CD4-positive, alpha-beta T cell treated with Interleukin-12 subunit alpha and Interleukin-12 subunit beta, for 1 hour (primary cell): Measurements from ENCODE around the gene BACE2.

Experiments
- DNase-seq: peaks from one replicate; pipeline ENCODE4 v3.0.0-alpha.2; 2020

BACE2 gene

DNA sequence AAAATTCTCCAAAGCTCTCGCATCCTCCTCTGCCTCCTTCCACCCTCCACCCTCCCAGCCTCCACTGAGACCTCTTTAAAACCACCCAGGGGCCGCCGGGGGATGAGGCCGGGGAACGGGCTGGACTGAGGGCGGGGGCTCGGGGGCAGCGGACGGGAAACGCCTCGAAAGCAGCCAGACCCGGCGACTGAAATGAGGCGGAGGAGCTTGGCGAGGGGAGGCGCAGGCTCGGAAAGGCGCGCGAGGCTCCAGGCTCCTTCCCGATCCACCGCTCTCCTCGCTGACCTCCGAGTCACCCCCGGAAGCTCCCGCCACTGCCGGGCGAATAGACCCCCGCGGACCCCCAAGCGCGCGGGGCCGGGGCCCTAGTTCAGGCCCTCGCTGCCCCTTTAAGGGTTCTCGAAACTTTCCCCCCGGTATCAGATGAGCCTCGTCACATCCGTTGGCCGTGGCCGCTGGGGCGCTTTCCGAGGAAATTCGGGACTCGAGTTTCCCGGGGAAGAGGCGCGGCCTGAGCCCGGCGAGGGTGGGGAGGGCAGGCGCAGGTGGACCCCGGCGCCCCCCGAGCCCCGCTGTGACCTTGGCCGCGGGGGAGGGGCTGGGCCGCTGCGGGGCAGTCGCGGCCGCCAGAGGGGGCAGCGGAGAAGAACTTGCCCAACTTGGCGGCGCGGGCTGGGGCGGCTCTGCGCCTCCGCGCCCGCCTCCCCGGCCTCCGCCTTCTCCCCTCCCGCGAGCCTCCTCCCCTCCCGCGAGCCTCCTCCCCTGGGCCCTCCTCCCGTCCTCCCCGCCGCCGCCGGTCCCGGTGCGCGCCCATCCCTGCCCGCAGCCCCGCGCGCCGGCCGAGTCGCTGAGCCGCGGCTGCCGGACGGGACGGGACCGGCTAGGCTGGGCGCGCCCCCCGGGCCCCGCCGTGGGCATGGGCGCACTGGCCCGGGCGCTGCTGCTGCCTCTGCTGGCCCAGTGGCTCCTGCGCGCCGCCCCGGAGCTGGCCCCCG lies at the start of gene BACE2:
BACE2 (plus strand) TSS at position 813 of the 995 bp plus-strand sequence; CDS start at position 917, 104 bp downstream.
- DNase-seq, result peak; percentile 19

DNA sequence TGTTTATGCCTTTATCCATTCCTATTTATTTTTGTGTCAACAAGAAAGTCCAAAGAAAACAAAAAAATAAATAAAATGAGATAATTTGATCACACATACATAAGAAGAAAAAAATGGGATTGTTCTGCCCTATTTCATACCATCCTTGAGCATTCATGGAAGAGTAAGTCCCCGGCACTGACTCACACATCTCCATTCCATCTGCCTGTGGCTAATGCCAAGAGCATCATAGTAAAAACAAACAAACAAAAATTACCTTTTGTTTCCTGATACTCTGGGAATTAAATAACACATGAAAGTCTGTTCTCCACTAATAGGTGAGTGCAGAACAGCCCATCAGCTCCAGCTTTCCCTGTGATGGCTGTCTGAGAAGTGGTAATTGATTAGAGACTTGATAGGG lies 48.1 kb upstream of the BACE2 start:
- DNase-seq, result no peak

DNA sequence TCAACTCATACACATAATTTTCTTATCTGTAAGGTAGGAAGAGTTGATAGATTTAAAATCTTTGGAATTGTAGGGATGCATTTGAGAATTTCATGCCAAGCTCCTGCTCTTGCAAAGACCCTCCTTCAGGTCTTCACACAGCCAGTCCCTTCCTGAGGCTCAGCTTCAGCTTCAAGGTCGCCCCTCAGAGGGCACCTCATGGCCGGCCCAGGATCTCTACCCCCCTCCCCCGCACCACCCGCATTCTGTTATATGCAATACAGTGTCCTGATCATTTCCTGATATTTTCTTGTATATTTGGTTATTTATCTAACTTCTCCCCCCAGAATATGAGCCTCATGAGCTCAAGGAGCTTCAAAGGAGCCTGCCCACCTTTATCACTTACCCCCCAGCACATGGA lies 47.0 kb upstream of the BACE2 start:
- no peak for DNase-seq

DNA sequence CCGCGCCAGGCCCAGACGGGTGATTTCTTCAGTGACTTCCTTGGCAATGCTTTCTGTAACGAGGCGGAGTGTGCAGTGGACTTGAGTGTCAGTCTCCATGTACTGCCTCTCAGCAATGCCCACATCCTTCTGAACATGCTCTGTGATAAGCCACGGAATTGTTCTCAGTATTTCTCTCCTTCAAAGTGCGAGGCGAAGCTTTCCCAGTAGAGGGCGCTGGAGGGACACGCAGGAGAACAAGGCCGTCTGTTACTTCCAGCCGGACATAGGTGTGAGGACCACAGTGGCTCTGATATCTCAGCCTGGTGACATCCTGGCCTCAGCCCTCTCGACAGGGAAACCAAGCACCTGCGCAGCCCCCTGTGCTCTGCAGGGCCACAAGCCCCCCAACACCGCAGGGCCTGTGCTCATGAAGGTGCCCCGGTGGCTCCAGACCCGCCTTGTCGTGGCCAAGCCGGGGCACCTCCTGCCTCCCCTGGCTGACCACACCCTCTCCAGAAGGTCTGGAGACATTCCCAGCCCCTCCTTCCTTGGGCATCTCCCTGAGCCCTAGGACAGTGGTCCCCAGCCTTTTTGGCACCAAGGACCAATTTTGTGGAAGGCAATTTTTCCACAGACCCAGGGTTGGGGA lies 46.1 kb upstream of the BACE2 start:
- peak; percentile 24 for DNase-seq

DNA sequence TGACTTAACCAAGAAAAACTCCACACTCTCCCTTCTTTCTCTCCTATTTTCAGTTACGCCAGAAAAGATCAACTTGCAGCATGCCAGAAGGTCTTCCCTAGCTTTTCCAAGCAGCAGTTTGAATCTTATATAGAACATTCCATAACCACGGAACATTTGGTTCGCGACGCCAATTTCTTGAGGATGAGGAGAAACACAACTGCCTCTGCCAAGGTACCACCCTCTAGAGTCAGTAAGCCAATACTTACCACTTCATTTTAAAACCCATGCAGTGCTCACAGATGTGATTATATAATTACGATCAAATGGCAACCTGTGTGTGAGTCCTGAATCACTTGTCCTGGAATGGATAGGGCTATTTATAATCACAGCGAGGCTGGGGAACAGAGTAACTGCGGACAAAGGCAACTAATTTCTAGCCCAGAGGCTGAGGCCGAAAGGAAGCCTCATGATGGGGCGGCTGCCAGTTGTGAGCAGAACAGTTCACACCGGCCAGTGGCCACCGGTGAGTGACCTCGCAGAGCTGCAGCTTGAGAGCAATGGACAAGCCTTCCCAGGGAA lies 43.2 kb upstream of the BACE2 start:
- no peak for DNase-seq

DNA sequence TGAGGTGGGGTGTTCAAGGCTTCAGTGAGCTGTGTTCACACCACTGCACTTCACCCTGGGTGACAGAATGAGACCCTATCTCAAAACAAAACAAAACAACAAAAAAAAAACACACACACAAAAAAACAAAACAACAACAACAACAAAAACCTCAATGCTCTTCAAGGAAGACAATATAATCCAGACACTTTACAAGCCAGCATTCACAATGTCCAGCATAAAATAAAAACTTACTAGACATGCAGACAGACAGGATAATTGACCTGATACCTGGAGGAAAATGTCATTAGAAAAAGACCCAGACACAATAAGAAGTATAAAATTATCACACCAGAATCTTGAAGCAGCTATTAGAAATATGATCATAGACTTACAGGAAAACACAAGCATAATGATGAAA lies 39.0 kb upstream of the BACE2 start:
- no peak for DNase-seq

DNA sequence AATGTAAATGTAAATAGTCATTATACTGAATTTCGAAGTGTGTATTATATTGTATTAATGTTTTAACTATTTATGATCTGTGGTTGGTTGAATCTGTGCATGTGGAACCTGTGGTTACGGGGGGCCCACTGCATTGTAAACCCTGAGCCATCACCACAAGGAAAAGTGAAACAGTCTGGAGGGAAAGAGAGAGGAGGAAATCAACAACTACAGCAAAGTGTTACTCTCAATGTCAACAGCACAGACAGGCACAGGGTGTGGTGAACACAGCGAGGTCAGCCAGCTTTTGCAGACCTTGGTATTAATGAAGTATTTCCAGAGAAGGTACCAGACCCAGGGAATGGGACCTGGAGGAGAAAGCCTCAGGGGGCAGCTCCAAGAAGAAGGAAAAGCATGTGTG lies 37.1 kb upstream of the BACE2 start:
- no peak for DNase-seq

DNA sequence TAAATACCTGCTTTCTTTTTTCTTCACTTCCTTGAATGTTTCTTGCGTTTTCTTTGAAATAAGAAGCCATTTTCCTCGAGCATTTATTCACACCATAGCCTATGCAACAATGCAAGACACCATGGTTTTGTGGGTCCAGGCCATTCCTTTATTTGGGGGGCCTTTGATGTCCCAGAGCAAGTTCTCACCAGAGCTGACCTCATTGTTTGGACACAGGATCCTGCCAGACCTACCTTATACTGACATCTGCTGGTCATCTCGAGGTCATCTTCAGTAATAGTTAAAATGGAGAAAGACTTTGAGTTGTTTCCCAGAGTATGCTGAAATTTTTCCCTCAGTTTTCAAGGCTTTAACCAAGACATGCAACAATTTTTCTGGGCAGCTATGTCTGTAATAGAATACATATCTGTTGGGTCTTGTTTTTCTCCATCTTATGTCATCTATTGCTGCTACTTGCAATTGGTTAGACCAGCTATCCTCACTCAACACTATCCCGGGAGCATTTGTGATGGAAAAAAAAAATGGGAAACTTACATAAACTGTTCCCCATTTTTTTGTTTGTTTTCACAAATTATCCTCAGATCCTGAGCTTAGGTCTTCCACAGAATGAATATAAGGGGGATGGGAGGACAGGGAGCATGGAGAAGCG lies 34.0 kb upstream of the BACE2 start:
- DNase-seq, result no peak

DNA sequence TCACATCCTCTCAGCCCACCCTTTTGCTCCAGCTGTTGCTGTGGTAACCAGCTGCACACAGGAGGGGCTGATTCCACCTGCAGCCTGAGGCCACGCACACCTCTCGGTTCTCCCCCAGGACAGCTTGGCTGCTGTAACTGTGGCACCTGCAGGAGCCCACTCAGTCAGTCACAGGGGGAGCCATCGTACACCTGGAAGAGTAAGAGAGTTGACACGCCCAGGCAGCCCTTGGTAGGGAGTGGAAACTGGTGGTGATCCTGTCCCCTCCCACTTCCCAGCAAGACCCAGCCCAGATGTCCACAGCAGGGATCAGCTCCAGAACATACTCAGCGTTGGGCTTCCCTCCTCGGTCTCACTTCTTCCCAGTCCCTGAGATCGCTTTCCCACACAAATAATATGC lies 32.2 kb upstream of the BACE2 start:
- no peak for DNase-seq

DNA sequence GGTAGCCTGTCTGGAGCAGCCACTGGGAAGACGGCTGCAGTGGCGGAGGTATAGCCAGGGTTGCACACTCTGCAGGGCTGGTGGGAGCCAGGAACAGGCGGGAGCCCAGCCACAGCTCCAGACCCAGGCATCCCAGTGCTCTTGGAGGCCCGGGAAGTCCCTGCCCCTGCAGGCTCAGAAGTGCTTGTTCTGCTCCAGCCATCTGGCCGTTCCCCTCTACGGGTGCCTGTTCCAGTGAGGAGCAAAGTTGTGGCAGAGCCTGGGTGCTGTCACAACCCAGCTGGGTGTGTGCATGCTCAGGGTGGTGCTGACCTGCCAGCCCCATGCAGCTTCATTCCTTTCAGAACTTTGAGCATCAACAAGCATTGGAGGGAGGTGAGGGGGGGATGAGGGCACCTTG lies 31.7 kb upstream of the BACE2 start:
- DNase-seq, result no peak

DNA sequence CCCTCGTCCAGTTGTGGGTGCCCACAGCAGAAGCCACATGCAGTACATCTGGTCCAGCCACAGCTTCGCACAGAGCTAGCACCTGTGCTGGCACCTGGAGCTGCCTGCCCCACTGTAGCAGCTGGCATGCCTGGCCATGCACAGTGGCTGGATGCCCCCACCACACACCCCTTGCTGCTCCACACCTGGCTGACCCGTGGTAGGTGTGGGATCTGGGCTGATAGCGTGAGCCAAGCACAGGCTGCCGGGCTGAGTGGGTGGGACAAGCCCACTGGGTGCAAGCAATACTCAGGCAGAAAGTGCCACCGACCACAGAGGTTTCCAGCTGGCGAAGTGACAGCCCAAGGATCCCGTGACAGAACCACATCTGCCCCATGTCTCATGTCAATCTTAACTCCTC lies 30.6 kb upstream of the BACE2 start:
- no peak for DNase-seq

DNA sequence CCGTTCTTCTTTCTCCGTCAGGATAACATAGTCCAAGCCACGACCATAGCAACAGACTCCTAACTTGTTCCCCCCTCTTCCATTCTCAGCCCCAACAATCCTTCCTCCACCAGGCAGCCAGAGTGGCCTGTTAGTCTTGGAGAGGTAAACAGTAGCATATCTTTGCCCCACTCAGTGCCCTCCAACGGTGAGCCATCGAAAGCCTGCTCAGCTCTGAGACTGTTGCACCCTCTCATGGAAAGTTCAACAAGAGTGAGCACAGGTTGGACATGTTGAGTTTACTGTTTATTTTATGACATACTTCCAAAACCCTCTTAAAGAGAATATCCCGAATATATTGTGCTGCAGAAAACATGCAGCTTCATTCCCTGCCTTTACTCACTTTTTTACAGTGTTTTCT lies 30.1 kb upstream of the BACE2 start:
- no peak for DNase-seq

DNA sequence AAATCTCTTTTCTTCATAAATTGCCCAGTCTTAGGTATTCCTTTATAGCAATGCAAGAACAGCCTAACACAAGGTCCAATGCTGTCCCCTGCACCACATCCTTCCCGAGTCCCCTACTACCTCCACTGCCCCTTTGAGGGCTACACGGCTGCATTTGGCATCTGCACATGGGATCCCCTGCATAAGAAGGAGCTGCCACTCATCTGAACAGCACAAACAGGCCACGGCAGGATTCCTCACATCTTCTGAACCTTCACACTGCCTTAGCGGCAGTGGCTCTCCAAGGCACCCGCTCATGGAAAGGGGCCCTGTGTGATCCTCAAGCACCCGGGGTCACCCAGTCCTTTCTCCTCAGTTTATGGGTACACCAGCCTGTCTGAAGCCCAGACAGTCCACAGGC lies 29.2 kb upstream of the BACE2 start:
- no peak for DNase-seq

DNA sequence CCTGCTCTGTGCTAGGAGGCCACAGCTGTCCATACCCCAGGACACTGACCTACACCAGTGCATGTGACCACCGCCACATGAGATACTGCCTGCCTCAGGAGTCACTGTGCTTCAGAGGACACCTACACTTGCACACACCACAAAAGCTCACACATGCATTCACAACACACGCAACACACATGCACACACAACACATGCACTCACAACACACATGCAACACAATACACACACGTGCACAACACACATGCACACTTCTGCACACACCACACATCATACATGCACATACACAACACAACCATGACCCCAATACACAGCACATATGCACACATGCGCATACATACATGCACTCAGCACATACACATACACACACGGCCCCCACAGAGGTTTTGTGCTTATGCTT lies 28.7 kb upstream of the BACE2 start:
- DNase-seq, result no peak

DNA sequence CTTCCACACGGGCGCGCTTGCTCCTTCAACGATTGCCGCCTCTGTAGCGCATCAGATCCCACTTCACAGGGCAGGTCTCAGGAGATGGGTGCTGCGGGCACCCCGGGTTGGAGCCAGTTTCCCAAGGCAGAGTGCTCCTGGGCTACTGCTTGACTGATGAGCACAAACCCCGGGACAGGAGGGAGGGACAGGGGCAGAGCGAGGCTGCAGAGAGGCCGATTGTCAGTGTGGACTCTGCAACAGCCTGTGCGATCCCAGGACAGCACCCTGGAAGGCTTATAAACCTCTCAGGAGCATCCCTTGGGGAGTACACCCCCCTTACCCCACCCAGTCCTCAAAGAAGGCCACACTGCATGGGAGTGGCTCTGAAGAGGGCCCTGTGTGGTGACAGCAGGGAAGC lies 28.0 kb upstream of the BACE2 start:
- no peak for DNase-seq

DNA sequence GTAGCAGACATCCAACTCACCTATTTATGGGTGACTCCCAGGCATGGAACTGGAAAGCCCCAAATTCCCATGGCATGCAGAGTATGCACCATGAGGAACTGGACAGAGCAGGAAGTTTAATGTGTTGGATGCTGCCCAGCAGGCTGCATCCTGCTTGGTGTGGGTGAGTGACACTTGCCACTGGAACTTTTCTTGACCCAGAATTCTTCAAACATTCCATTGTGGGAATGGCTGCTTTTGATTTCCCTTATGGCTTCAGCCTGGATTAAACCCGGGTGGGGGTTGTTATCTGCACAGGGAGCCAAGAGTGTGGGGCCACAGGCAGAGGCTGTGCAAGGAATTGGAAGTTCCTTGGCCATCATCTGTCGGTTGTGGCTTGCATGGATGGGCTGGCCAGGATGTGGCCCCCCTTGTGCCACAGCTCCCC lies 26.9 kb upstream of the BACE2 start:
- no peak for DNase-seq

DNA sequence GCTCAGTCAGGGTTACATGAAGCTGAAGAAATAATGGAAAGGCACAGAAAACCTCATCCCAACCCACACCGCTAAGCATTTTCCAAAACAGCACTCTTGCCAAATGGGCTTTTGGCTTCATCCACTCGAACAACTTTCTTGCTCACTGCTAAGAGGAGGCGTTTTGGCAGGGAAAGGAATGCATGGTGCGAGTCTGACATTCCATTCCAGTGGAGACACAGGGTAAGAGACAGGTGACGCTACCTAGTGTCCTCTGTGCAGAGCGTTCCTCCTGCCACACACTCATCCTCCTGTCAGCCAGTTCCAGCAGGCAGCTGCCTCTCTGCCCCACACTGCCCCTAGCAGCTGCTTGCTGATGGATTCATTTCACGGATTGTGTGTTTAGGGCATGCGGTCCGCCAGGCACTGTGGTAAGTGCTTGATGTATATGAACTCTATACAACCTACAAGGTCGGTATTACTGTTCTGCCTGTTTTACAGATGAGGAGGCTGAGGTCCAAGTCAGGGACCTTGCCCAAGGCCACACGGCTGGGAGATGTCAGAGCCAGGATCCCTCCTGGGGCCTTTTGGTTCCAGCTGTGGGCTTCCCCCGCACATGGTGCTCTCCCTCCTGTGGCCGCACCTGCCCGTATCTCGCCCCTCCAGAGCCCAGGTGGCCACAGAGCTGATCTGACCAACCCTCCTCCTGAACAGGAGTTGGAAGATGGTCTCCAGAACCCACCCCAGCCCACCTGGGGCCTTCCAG lies 25.7 kb upstream of the BACE2 start:
- no peak for DNase-seq

DNA sequence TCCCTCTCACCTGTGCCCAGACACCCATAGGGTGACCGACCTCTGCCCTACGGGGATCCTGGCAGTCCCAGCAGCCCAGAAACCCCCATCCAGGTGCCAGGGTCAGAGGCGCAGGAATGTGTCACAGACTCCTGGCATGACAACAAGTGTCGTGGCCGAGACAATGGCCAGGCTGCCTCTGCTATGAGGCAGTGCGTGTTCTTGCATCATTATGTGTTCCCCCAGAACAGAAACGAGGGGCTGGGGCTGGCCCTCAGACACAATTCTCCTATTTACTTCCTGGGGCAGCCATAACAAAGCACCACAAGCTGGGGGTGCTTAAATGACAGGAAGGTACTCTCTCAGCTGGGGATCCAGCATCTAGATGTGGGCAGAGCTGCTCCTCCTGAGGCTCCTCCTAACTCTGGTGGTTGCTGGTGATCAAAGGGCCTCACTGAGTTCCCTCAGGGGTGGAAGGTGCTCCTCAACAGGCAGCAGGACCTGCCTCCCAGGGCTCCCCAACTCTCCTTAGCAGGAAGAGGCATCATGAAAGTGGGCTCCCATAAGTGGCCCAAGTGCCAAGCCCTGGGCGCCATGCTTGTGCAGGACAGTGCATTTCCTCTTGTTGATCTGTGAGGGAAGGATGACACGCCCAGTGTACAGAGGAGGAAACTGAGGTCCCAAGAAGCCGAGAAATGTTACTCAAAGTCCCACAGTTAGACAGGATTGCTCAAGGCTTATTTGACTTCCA lies 24.2 kb upstream of the BACE2 start:
- no peak for DNase-seq

DNA sequence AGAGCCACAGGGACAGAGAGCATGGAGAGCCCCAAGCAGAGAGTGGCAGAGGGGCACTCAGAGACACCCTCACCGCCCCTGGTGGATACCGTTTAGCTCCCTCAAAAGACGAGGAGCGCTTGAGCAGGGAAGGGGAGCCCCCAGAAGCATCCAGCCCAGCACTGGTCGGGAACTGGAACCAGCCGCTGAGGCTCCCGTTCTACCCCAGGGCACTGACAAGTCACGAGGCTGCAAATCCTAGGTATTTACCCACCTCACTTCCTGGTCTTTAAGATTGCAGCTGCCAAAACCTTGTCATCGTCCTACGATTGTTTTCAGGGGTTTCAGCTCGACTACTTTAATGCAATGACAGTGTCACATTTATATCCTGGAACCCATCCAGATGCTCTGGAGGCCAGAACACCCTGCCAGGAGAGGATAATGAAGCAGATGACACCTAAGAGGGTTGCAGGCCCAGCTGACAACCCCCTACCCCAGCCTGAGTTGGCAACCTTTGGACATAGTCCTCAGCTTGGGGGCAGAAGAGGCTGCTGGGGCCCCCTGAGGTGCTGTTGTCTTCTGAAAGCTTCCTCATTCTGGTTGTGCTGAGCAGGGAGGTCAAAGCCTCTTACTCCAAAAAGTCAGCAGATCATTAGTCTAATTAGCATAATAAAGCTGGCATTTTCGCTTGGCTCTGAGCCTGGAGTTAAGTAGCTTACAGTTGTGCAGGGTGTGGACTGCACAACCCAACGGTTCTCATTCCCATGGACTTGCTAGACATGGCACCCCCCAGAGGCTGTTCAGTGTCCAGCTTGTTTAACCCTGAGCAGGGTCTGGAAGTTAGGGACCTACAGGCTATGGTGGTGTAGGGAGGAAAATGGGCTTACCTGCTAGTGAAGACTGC lies 20.6 kb upstream of the BACE2 start:
- no peak for DNase-seq

DNA sequence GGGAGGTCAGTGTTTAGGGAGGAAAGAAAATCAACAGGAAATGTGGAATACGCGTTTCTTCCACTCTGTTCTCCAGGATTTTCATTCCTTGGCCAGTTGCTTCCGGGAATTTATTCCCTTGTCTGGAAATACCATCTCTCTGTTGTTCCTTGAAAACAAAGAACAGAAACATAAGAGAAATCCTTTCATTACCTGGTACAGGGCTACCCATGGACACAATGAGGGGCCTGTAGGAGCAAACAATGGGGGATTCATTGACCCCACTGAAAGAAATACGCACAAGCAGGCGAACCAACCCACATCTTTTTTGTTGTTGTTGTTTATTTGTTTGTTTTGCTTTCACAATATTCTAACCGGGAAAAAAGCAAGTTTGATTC lies 20.0 kb upstream of the BACE2 start:
- no peak for DNase-seq

DNA sequence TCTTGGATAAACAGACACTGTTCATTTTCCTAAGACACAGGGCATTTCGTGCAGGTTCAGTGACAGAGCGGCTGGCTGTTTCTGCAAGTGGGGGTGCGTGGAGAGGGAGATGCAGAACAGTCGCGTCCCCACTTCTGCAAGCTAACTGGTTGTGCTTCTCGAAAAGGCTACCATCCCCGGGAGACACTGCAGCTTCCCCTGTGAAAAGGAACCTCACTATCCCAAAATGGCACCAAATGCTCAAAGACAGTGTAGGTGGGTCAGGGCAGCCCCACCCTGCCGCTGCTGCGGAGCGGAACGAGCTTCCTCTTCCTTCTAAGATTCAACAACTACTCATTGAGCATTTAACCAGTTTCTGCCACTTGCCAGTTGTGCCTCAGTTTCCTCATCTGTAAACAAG lies 19.2 kb upstream of the BACE2 start:
- no peak for DNase-seq
